CD14-positive monocyte (primary cell): ENCODE results near the gene MYO16. TPM values are rescaled to one million over a fixed set of nuclear protein-coding genes. Genes with fewer than 3 reads are reported as not detected.

Experiments used
- DNase-seq, 3 donors: peaks; one replicate each; pipeline ENCODE4 v3.0.0-alpha.2; 2011 to 2022
- H2AFZ ChIP-seq: 2 replicates; pipeline ENCODE4 v1.6.0; 2012; ENCODE audit warnings: mild to moderate bottlenecking, low read depth, low read length, inconsistent platforms; ENCODE audit not compliant: insufficient read depth, poor library complexity, severe bottlenecking
- H3K27ac ChIP-seq, 2 donors: 1 replicate in 1 of 2; 2 replicates in 1 of 2; pipeline ENCODE4 v1.5.1; 2012 to 2013; ENCODE audit warnings: low read length in 2 of 2, control low read depth in 1 of 2, inconsistent platforms in 1 of 2, low read depth in 1 of 2, mild to moderate bottlenecking in 1 of 2
- H3K27me3 ChIP-seq, 2 donors: one replicate each; pipeline versions ENCODE4 v1.6.0 to v1.6.1; 2011 to 2013; ENCODE audit warnings: low read length in 2 of 2; ENCODE audit not compliant: control insufficient read depth in 2 of 2, insufficient read depth in 2 of 2
- H3K36me3 ChIP-seq, 2 donors: replicated peaks in 1 of 2; 1 replicate in 1 of 2; 2 replicates in 1 of 2; pipeline versions ENCODE4 v1.5.1 to v1.6.1; 2012 to 2013; ENCODE audit warnings: low read length in 2 of 2, control low read depth in 1 of 2, inconsistent platforms in 1 of 2, mild to moderate bottlenecking in 1 of 2; ENCODE audit not compliant: insufficient read depth in 2 of 2, control insufficient read depth in 1 of 2
- H3K4me1 ChIP-seq, 2 donors: 1 replicate in 1 of 2; 2 replicates in 1 of 2; pipeline versions ENCODE4 v1.5.1 to v1.6.1; 2012 to 2013; ENCODE audit warnings: low read length in 2 of 2, control low read depth in 1 of 2, inconsistent platforms in 1 of 2, mild to moderate bottlenecking in 1 of 2, moderate library complexity in 1 of 2; ENCODE audit not compliant: insufficient read depth in 2 of 2, control insufficient read depth in 1 of 2
- H3K4me2 ChIP-seq: replicated peaks from 2 replicates; pipeline ENCODE3; 2012; ENCODE audit warnings: low read length, moderate library complexity, mild to moderate bottlenecking; ENCODE audit not compliant: poor library complexity, severe bottlenecking; ENCODE audit errors: extremely low read depth
- H3K4me3 ChIP-seq, 3 experiments: fragments of 200-600 bp in 1 of 3; sonication (generic) in 1 of 3; replicated peaks in 1 of 3; 1 replicate in 2 of 3; 2 replicates in 1 of 3; pipeline ENCODE4 v1.5.1; 2011 to 2013; ENCODE audit warnings: low read length in 3 of 3, mild to moderate bottlenecking in 3 of 3, control low read depth in 2 of 3, low read depth in 2 of 3, inconsistent platforms in 1 of 3, moderate library complexity in 1 of 3
- H3K79me2 ChIP-seq: 2 replicates; pipeline ENCODE4 v1.6.0; 2012; ENCODE audit warnings: mild to moderate bottlenecking, control low read depth, inconsistent platforms, low read length, moderate library complexity; ENCODE audit not compliant: insufficient read depth
- H3K9ac ChIP-seq: 2 replicates; pipeline ENCODE4 v1.6.0; 2017; ENCODE audit warnings: low read length, mild to moderate bottlenecking; ENCODE audit not compliant: insufficient read depth, poor library complexity, severe bottlenecking
- H3K9me3 ChIP-seq, 2 donors: replicated peaks in 1 of 2; 1 replicate in 1 of 2; 2 replicates in 1 of 2; pipeline versions ENCODE4 v1.5.1 to v1.6.1; 2012 to 2013; ENCODE audit warnings: low read length in 2 of 2, control low read depth in 1 of 2; ENCODE audit not compliant: control insufficient read depth in 1 of 2, insufficient read depth in 1 of 2
- H4K20me1 ChIP-seq: 2 replicates; pipeline ENCODE4 v1.6.0; 2012; ENCODE audit warnings: mild to moderate bottlenecking, low read length, control low read depth, moderate library complexity; ENCODE audit not compliant: insufficient read depth
- H3K27ac Mint-ChIP-seq, 7 donors: one replicate each; pipeline ENCODE4 v1.8.0; 2020; ENCODE audit warnings: mild to moderate bottlenecking in 7 of 7, mixed read lengths in 7 of 7, moderate library complexity in 6 of 7, inconsistent platforms in 2 of 7
- H3K27me3 Mint-ChIP-seq, 3 donors: one replicate each; pipeline ENCODE4 v1.8.0; 2021 to 2022; ENCODE audit warnings: low read depth in 3 of 3, mild to moderate bottlenecking in 3 of 3, mixed read lengths in 3 of 3, moderate library complexity in 3 of 3, inconsistent platforms in 1 of 3
- H3K36me3 Mint-ChIP-seq, 2 donors: one replicate each; pipeline ENCODE4 v1.8.0; 2020; ENCODE audit warnings: mixed read lengths in 2 of 2, inconsistent platforms in 1 of 2, mild to moderate bottlenecking in 1 of 2
- H3K4me1 Mint-ChIP-seq: one replicate; pipeline ENCODE4 v1.8.0; 2020; ENCODE audit warnings: mild to moderate bottlenecking, mixed read lengths
- H3K4me3 Mint-ChIP-seq, 2 donors: one replicate each; pipeline ENCODE4 v1.8.0; 2020; ENCODE audit warnings: mild to moderate bottlenecking in 2 of 2, mixed read lengths in 2 of 2, moderate library complexity in 1 of 2
- H3K9me3 Mint-ChIP-seq, 7 donors: one replicate each; pipeline ENCODE4 v1.8.0; 2020 to 2022; ENCODE audit warnings: mixed read lengths in 7 of 7, mild to moderate bottlenecking in 6 of 7, moderate library complexity in 6 of 7, inconsistent platforms in 2 of 7
- WGBS: methylation state at CpG from one replicate; pipeline ENCODE4 v1.1.5; 2013; ENCODE audit warnings: missing lambda C conversion rate; ENCODE audit not compliant: insufficient coverage; 5-methylcytosine and 5-hydroxymethylcytosine counted together
- intact Hi-C, 2 donors: fragments of 100-400 bp; cut with micrococcal nuclease; formaldehyde crosslinking; loops; one replicate each; pipeline versions ENCODE4 v1.15.0 to v1.15.1; 2023
- polyA plus RNA-seq, 3 donors: library from polyadenylated mRNA; depleted of rRNA in 1 of 3; unstranded in 2 of 3; stranded (reverse) in 1 of 3; fragments of 300-500 nt in 2 of 3; fragments of >200 nt in 1 of 3; fragmentation: Illumina TruSeq in 2 of 3; gene quantifications; 1 replicate in 2 of 3; 2 replicates in 1 of 3; pipeline ENCODE4 v1.2.3, GENCODE V29; 2012 to 2021
- TF ChIP-seq, protein P1 (sequence below): fragments of 200-600 bp; IDR thresholded peaks from one replicate; pipeline ENCODE4 v1.8.0; 2022; ENCODE audit warnings: antibody characterized with exemption, mild to moderate bottlenecking

MYO16 gene
- polyA plus RNA-seq, 3 donors: not detected

GRCh38 chr13:109152311-109152820 is 523.0 kb downstream of the MYO16 start:
- Mint-ChIP-seq H3K4me3 (no peak overlapping the region), H3K27ac (no peak overlapping the region), H3K36me3 (no peaks in the 10 kb centered on the region), H3K27me3 (peaks cover 7 to 12% (median 11%) of the 10 kb centered on the region in 3 donors), H3K4me1 (peaks cover 5% of the 10 kb centered on the region), H3K9me3 (no peaks in the 10 kb centered on the region)
- WGBS: 100% methylated on average over 5 of the region's 9 CpGs
- Histone ChIP-seq H4K20me1 (no peaks in the 10 kb centered on the region), H3K36me3 (no peaks in the 10 kb centered on the region), H3K27me3 (no peaks in the 10 kb centered on the region), H3K9ac (no peak overlapping the region), H3K79me2 (no peaks in the 10 kb centered on the region), H3K4me3 (no peak overlapping the region), H3K9me3 (no peaks in the 10 kb centered on the region), H3K4me1 (no peaks in the 10 kb centered on the region), H3K4me2 (no peak overlapping the region), H3K27ac (no peak overlapping the region), H2AFZ (no peak overlapping the region)
- intact Hi-C loops: loop anchor here in 1 of 2 donors (10.0 kb wide), 1 partner anchor 962 kb away; no protein-coding TSS in a partner anchor
- no peak for DNase-seq
- TF ChIP-seq, protein P1, sequence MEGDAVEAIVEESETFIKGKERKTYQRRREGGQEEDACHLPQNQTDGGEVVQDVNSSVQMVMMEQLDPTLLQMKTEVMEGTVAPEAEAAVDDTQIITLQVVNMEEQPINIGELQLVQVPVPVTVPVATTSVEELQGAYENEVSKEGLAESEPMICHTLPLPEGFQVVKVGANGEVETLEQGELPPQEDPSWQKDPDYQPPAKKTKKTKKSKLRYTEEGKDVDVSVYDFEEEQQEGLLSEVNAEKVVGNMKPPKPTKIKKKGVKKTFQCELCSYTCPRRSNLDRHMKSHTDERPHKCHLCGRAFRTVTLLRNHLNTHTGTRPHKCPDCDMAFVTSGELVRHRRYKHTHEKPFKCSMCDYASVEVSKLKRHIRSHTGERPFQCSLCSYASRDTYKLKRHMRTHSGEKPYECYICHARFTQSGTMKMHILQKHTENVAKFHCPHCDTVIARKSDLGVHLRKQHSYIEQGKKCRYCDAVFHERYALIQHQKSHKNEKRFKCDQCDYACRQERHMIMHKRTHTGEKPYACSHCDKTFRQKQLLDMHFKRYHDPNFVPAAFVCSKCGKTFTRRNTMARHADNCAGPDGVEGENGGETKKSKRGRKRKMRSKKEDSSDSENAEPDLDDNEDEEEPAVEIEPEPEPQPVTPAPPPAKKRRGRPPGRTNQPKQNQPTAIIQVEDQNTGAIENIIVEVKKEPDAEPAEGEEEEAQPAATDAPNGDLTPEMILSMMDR: no peak

- Histone ChIP-seq H2AFZ (no peak overlapping the region), H3K9ac (no peak overlapping the region), H3K9me3 (no peaks in the 10 kb centered on the region), H3K27me3 (no peaks in the 10 kb centered on the region), H3K36me3 (no peaks in the 10 kb centered on the region), H3K4me3 (no peak overlapping the region), H3K4me2 (no peak overlapping the region), H4K20me1 (no peaks in the 10 kb centered on the region), H3K27ac (no peak overlapping the region), H3K4me1 (no peaks in the 10 kb centered on the region), H3K79me2 (no peaks in the 10 kb centered on the region)
- H3K27me3 Mint-ChIP-seq: peaks cover 8 to 14% (median 12%) of the 10 kb centered on the region in 3 donors
- H3K27ac Mint-ChIP-seq: no peak overlapping the region
- intact Hi-C loops: loop anchor here in 1 of 2 donors (10.0 kb wide), 1 partner anchor 962 kb away; no protein-coding TSS in a partner anchor
- no peak overlapping the region for H3K4me3 Mint-ChIP-seq
- 99% methylated on average over 8 of the region's 10 CpGs for WGBS
- H3K9me3 Mint-ChIP-seq: no peaks in the 10 kb centered on the region
- H3K4me1 Mint-ChIP-seq: peaks cover 5% of the 10 kb centered on the region
- H3K36me3 Mint-ChIP-seq: no peaks in the 10 kb centered on the region
- no peak for DNase-seq
- TF ChIP-seq, protein P1: no peak
Observed at GRCh38 chr13:109152941-109153340, 523.5 kb downstream of the MYO16 start.
